T-helper 1 cell treated with Interleukin-12 subunit alpha and Interleukin-12 subunit beta and Interleukin-4 antibody, amounts not matched to agents 30 μg/mL and 1 μg/mL, for 36 hours (primary cell): Measurements from ENCODE around the gene CHCHD6.

Source experiments
- H3K27ac Mint-ChIP-seq: one replicate; pipeline ENCODE4 v1.8.0; 2021; ENCODE audit warnings: mild to moderate bottlenecking, mixed read lengths
- H3K27me3 Mint-ChIP-seq: one replicate; pipeline ENCODE4 v1.8.0; 2021; ENCODE audit warnings: low read depth, mixed read lengths
- H3K36me3 Mint-ChIP-seq: one replicate; pipeline ENCODE4 v1.8.0; 2021; ENCODE audit warnings: low read depth, mixed read lengths
- H3K4me1 Mint-ChIP-seq: one replicate; pipeline ENCODE4 v1.8.0; 2021; ENCODE audit warnings: low read depth, mixed read lengths
- H3K4me3 Mint-ChIP-seq: one replicate; pipeline ENCODE4 v1.8.0; 2021; ENCODE audit warnings: mild to moderate bottlenecking, moderate library complexity, mixed read lengths
- H3K9me3 Mint-ChIP-seq: one replicate; pipeline ENCODE4 v1.8.0; 2021; ENCODE audit warnings: mixed read lengths

The CHCHD6 gene

DNA sequence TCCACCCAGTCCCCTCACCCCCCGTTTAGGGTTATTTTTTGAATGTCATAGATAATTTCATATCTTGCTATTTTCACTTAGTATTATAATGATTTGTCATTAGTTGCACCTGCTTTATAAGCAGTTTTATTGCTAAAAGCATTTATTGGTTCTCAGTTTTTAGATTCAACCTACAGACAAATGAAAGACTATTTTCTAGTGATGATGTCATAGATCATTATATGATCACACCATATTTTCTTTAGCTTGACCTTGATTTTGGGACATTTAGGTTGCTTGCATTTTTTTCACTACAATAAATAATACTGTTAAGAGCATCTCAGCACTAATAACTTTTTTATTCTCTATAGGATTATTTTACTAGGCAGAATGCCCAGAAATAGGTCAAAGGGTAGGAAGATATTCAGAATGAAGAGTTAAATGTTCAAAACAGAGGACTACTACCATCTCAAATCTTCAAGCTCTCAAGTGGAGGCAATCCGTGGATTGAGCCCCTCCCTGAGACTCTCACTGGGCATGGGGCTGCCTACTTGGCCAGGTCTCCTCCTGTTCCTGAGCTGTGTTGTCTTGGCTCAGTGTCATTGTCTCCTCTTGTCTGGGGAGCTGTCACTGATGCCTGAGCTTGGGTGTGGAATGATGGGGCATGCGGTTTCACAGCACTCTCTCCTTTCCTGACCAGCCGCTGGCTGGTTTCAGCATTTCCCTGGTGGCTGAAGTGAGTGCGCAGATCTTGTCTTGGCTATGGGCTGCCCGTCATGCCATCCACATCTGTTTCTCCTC is 28.4 kb downstream of the CHCHD6 start:
- Mint-ChIP-seq H3K36me3 (no peaks in the 10 kb centered on the region), H3K4me3 (no peak overlapping the region), H3K27me3 (no peaks in the 10 kb centered on the region), H3K9me3 (no peaks in the 10 kb centered on the region), H3K27ac (no peak overlapping the region), H3K4me1 (peaks cover 4% of the 10 kb centered on the region)

DNA sequence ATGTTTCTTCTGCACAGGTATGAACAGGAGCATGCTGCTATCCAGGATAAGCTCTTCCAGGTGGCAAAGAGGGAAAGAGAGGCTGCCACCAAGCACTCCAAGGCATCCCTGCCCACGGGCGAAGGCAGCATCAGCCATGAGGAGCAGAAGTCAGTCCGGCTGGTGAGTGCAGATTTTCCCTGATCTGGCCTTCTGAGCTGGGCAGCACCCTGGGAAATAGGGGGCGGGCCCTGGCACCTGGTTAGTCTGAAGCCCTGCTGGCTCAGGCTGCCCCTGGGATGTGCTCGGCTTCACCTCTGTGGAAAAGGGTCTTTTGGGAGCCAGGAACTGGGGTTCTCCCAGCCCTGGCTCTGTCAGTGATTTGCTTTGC is 29.0 kb downstream of the CHCHD6 start:
- Mint-ChIP-seq H3K27me3 (no peaks in the 10 kb centered on the region), H3K36me3 (no peaks in the 10 kb centered on the region), H3K4me1 (peaks cover 4% of the 10 kb centered on the region), H3K4me3 (no peak overlapping the region), H3K9me3 (no peaks in the 10 kb centered on the region), H3K27ac (no peak overlapping the region)

DNA sequence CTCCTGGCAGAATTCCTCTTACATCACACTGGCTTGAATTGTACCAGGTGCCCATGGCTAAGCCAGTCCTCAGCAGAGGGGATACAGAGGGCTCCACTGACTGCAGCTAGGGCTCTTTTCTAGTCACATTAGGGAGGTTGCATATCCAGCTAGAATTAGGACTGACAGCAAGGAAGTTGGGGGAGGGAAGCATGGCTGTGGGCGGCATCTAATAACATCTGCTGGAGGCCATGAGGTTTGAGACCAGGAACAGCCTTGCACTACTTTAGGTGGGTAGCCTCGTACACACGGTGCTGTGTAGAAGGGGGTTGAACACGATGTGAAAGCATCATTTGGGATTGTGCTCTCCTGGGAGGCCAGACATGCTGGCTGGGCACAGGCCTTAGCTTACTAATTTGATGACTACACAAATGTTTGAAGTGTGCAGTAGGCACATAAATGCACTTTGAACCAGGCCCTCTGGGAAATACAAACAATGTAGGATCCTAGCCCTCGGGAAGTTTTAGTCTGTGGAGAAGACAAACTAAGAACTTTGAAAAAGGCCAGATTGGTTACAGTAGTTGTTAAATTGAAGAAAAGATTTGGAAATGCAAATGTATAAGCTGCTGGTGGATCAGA is 30.2 kb downstream of the CHCHD6 start:
- Mint-ChIP-seq H3K4me3 (no peak overlapping the region), H3K27me3 (no peaks in the 10 kb centered on the region), H3K36me3 (no peaks in the 10 kb centered on the region), H3K4me1 (peaks cover 4% of the 10 kb centered on the region), H3K27ac (no peak overlapping the region), H3K9me3 (no peaks in the 10 kb centered on the region)

DNA sequence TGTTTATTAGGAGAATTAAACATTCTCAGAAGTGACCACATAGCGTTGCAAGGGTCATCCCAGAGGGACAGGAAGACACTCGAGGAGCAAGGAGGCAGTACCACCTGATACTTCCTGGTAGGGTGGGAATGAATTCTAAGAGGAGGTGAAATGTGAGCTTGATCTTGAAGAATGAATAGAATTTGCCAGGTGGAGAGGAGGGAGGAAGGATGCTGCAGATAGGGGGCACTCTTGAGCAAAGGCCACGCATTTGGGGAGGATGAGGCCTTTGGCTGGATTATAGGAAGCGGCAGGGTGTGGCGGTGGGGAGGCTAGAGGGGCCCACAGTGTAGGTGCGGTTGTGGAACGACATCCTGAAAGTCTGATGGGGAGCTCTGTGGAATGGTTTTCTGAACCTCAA is 33.5 kb downstream of the CHCHD6 start:
- no peaks in the 10 kb centered on the region for H3K27me3 Mint-ChIP-seq
- peaks cover 3% of the 10 kb centered on the region for H3K36me3 Mint-ChIP-seq
- no peaks in the 10 kb centered on the region for H3K4me1 Mint-ChIP-seq
- no peak overlapping the region for H3K4me3 Mint-ChIP-seq
- peaks cover 3% of the 10 kb centered on the region for H3K9me3 Mint-ChIP-seq
- no peak overlapping the region for H3K27ac Mint-ChIP-seq

DNA sequence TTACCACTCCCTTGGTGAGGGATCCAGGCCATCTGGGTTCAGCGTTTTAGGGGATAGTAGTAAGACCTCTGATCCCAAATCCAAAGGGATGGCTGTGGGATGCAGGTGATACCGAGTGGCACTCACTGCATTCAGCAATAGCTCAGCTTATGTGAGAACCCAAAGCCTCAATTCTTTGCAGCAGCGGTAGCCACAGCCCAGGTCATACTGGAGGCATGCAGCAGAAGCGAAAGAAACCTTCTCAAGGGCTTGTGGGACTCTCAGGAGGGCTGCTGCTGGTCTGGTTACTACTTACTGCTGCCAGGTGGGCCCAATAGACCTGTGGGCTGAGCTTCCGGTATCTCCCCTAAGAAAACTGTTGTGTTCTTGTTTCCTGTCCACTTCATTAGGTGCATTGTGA is 38.0 kb downstream of the CHCHD6 start:
- no peaks in the 10 kb centered on the region for H3K4me1 Mint-ChIP-seq
- peaks cover 3% of the 10 kb centered on the region for H3K9me3 Mint-ChIP-seq
- H3K36me3 Mint-ChIP-seq, result peaks cover 3% of the 10 kb centered on the region
- no peaks in the 10 kb centered on the region for H3K27me3 Mint-ChIP-seq
- no peak overlapping the region for H3K27ac Mint-ChIP-seq
- no peak overlapping the region for H3K4me3 Mint-ChIP-seq

DNA sequence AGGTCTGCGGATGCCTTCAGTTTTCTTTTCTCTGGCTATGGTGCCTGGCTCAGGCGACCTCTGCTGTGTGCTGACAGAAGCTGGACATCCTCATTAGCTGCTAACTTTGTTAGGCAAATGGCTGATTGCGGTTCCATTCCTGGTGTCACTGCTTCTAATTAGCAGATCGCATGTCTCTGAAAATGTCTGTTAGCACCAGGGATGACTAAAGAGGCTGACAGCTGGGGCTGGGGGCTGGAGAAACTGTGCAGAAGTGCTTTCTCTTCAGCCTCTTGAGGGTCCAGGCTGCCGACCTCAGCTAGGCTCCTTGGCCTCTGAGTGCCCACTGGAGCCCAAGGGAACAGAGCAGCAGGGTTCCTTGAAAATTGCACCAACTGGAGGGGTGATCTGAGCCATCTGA is 39.3 kb downstream of the CHCHD6 start:
- H3K27me3 Mint-ChIP-seq, result no peaks in the 10 kb centered on the region
- H3K27ac Mint-ChIP-seq, result no peak overlapping the region
- peaks cover 3% of the 10 kb centered on the region for H3K36me3 Mint-ChIP-seq
- no peaks in the 10 kb centered on the region for H3K4me1 Mint-ChIP-seq
- H3K4me3 Mint-ChIP-seq, result no peak overlapping the region
- peaks cover 3% of the 10 kb centered on the region for H3K9me3 Mint-ChIP-seq

DNA sequence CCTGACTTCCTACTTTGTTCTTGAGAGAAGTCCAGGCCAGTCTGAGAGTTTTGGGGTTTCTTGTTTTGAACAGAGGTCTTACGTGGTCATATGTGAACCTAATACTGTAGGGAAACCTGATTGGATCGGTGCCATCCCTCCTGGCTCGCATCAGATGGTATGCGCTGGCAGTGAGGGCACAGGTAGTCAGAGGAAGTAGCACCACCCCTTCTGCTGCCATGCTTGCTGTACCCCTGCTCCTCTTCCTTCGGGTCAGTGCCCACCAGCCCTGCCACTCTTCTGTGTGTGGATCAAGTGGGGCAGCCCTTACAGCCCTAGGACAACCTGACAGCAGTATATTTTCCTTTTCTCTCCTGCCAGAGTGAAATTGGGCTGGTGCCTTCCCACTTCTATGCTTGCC is 39.7 kb downstream of the CHCHD6 start:
- Mint-ChIP-seq H3K4me3 (no peak overlapping the region), H3K27me3 (no peaks in the 10 kb centered on the region), H3K27ac (no peak overlapping the region), H3K4me1 (no peaks in the 10 kb centered on the region), H3K9me3 (peaks cover 3% of the 10 kb centered on the region), H3K36me3 (peaks cover 3% of the 10 kb centered on the region)

DNA sequence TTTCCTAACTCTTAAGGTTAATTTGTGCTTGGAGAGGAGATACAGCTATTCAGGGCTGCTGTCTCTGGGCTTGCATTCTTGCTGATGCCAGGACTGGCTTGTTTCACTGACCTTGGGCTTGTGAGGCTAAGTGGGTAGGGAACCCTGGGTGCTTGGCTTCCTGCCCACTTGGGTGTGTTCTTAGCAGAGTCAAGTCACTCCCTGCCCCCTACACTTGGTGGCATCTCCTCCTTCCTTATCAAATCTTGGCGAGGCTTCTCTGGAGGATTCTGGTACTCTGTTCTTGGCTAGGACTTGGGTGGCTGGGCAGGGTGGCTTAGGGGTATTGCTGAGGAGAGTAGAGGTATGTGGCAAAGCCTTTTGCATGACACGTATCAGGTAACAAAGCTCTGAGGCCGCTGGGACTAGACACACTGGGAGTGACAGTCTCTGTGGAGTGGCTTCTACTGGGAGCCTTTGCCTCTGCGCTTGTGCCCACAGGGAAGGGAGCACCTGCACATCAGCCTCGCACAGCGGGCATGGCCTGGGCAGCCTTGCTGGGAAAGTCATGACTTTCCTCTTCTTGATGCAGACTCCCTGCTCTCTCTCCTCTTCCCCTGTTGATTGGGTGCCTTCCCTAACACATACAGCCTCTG is 41.8 kb downstream of the CHCHD6 start:
- Mint-ChIP-seq H3K27ac (no peak overlapping the region), H3K27me3 (no peaks in the 10 kb centered on the region), H3K9me3 (no peaks in the 10 kb centered on the region), H3K4me3 (no peak overlapping the region), H3K4me1 (no peaks in the 10 kb centered on the region), H3K36me3 (no peaks in the 10 kb centered on the region)

DNA sequence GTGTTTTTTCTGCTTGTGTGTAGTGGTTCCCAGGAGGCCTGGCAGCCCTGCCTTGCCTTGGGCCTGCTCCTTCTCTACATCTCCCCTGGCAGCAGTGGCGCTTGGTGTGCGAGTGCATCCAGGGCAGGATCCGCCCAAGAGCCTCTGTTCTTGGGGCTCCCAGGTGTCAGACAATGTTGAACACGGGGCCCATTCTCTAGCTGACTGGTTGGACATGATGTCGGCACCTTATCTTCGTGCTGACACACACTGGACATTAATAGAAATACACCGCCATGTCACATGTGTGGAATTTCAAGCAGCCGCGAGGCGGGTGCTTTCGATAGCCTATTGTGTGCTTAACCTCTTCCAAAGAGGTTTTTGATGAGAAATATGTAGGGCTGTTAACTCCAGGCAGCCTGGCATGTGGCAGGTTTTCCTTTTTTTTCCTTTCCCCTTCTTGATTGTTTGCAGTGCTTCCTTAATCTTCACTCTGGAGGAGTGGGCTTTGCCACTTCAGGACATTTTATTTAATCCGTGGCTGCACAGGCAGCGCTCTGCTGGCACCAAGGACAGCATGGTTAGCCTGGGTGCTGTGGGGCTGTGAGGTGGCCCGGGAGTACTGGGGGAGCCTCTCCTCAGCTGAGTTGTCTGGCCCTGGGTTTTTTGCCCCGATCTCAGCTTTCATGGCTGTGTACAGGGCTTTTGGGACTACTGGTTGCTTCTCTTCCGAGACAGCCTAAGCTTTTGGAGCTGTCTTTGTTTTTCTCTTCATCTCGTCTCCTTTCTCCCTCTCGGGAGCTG is 42.5 kb downstream of the CHCHD6 start:
- Mint-ChIP-seq H3K27ac (no peak overlapping the region), H3K36me3 (no peaks in the 10 kb centered on the region), H3K4me1 (no peaks in the 10 kb centered on the region), H3K9me3 (no peaks in the 10 kb centered on the region), H3K4me3 (no peak overlapping the region), H3K27me3 (no peaks in the 10 kb centered on the region)

DNA sequence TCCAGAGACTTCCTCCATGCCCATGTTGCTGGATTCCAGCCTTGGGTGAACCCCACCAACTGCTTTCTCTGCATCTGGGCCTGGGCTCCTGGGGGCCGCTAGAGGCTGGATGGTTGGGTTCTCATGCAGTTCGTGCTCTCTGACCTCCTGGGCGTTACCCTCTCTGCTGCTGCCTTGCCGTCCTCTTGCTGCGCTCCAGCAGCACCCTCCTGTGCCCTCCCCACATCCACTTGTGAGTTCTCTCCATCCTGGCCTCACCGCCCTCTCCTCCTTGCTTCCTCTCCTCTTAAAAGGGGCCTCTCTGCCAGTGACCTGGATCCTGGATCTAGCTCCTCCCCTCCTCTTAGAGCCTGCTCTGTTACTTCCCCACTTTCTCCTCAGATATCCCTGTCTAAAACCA is 43.7 kb downstream of the CHCHD6 start:
- Mint-ChIP-seq H3K36me3 (no peaks in the 10 kb centered on the region), H3K27me3 (no peaks in the 10 kb centered on the region), H3K4me1 (no peaks in the 10 kb centered on the region)

DNA sequence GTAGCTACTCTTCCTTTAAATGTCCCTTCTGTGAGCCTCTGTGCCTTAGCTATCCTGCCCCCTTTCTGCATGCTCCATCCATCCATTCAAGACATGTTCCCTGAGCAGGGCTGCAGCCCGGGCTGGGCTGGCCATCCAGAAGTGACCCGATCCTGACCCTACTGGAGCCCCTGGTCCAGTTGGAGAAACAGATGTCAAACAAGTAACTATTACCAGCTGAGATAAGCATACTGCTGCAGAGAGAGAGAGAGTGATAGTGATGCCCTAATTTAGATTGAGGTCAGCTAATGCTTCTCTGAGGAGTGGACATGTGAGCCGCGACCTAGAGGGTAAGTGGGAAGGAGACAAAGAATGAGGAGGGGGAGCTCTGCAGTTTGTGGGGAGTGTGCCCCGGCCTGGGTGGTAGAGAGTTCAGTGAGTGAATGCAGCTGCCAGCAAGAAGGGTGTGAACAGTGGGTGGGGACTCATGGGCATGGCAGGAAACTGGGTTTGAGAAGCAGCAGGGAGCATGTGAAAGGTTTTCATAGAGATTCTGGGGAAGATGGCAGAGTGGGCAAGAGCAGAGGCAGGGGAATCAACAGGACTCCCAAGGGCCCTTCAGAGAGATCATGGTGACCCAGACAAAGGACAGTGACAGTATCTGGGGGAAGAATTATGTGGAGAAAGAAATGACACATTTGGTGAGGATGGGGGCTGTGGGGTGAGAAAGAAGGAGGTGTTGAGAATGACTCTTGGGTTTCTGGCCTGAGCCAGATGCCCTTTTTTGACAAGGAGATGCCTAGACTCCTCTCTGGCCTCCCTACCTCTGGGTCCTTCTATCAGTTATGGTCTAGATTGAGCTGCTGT is 44.9 kb downstream of the CHCHD6 start:
- Mint-ChIP-seq H3K27me3 (no peaks in the 10 kb centered on the region), H3K36me3 (no peaks in the 10 kb centered on the region)

More for the DNA sequence above, 43.7 kb downstream of the CHCHD6 start:
- Mint-ChIP-seq H3K27ac (no peak overlapping the region), H3K9me3 (no peaks in the 10 kb centered on the region), H3K4me3 (no peak overlapping the region)

DNA sequence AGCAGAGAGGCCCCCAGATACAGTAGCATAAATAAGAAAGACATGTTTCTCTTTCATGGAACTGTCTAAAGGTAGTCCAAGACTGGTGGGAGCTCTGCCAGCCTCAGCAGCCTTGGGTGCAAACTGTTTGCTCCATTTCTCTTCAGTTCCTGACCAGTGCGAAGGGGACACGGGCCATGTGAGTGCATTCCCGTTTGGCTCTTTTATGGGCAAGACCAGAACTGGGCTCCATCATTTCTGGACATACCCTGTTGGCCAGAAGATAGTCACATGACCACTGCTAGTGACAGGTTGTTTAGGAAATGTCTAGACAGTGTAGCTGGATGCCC is 45.5 kb downstream of the CHCHD6 start:
- Mint-ChIP-seq H3K4me1 (no peaks in the 10 kb centered on the region), H3K9me3 (no peaks in the 10 kb centered on the region), H3K27ac (no peak overlapping the region), H3K4me3 (no peak overlapping the region), H3K36me3 (no peaks in the 10 kb centered on the region), H3K27me3 (no peaks in the 10 kb centered on the region)

More for the DNA sequence above, 44.9 kb downstream of the CHCHD6 start:
- no peak overlapping the region for H3K27ac Mint-ChIP-seq
- H3K4me1 Mint-ChIP-seq, result no peaks in the 10 kb centered on the region
- H3K9me3 Mint-ChIP-seq, result no peaks in the 10 kb centered on the region
- H3K4me3 Mint-ChIP-seq, result no peak overlapping the region

DNA sequence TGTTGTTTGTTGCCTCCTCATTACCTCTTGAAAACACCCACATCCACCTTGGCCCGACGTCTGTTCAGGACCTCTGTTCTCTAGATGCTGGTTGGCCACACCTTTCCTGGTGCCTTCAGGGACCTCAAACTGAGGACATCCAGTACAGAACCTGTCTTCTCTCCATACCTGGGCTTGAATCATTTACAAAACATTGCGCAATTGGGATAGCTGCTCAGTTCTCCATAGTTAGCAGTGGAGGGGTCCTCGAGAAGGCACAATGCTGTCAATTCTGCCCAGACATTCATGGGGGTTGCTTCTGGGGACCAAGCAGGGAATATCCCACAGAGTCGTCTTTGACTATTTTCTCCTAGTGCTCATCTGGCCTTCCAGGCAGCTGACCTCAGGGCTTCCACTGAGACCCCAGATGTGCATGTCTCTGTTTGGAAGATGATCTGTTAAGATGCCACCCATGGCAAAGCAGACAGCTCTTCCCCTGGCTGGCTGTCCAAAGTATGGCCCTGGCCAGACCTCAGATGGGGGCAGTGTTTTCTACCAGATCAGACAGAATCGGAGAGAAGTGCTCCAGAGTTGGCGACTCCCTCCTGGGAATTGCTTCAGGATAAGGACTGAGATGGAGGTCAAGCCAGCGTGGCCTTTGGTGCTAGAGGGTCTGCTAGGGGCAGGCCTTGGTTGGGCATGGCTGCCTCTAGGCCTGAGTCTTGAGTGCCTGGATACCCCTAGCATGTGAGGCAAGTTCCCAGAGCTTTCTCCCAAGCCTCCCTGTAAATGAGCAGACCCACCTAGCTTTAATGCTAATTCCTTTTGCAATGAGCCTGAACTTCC is 46.1 kb downstream of the CHCHD6 start:
- no peaks in the 10 kb centered on the region for H3K9me3 Mint-ChIP-seq
- H3K4me3 Mint-ChIP-seq, result no peak overlapping the region
- H3K36me3 Mint-ChIP-seq, result no peaks in the 10 kb centered on the region
- no peak overlapping the region for H3K27ac Mint-ChIP-seq
- H3K4me1 Mint-ChIP-seq, result no peaks in the 10 kb centered on the region
- no peaks in the 10 kb centered on the region for H3K27me3 Mint-ChIP-seq
